CD4-positive, alpha-beta T cell treated with Interleukin-17A for 1 hour (primary cell): Measurements from ENCODE around the gene TAF8.

Experiments used
- DNase-seq: peaks from one replicate; pipeline ENCODE4 v3.0.0-alpha.2; 2020

TAF8 gene

GRCh38 chr6:42125663-42126062 lies 75.3 kb downstream of the TAF8 start:
- no peak for DNase-seq

GRCh38 chr6:42128460-42129359 lies 78.4 kb downstream of the TAF8 start:
- no peak for DNase-seq

GRCh38 chr6:42129360-42129676 lies 79.0 kb downstream of the TAF8 start:
- no peak for DNase-seq

GRCh38 chr6:42131531-42131930 lies 81.2 kb downstream of the TAF8 start:
- no peak for DNase-seq

GRCh38 chr6:42133926-42134325 lies 83.6 kb downstream of the TAF8 start:
- DNase-seq, result no peak

GRCh38 chr6:42135161-42135560 lies 84.8 kb downstream of the TAF8 start:
- DNase-seq, result no peak

GRCh38 chr6:42135722-42136121 lies 85.4 kb downstream of the TAF8 start:
- DNase-seq, result no peak

GRCh38 chr6:42136508-42137193 lies 86.3 kb downstream of the TAF8 start:
- DNase-seq, result no peak
